WERI-Rb-1 (cell line): ENCODE data around the gene CYP1A2.
"Not testable (repeated sequence)": the region's sequence is repeated elsewhere in the genome, so short reads cannot be mapped to it uniquely, and the experiment has no call there.

ENCODE experiments used
- DNase-seq: peaks from one replicate; pipeline ENCODE4 v3.0.0-alpha.2; 2020
- H3K27ac ChIP-seq: fragments of 250-450 bp; sonication (Bioruptor Pico); 2 replicates; pipeline ENCODE4 v1.5.1; 2020; ENCODE audit warnings: mild to moderate bottlenecking, moderate library complexity
- H3K27me3 ChIP-seq: fragments of 250-450 bp; sonication (Bioruptor Pico); 2 replicates; pipeline ENCODE4 v1.5.1; 2021; ENCODE audit warnings: mild to moderate bottlenecking, low read depth, moderate library complexity; ENCODE audit not compliant: insufficient read depth, severe bottlenecking
- H3K36me3 ChIP-seq: fragments of 250-450 bp; sonication (Bioruptor Pico); 2 replicates; pipeline ENCODE4 v1.5.1; 2020; ENCODE audit warnings: mild to moderate bottlenecking, moderate library complexity
- H3K4me3 ChIP-seq: 2 replicates; pipeline ENCODE4 v1.5.1; 2011; ENCODE audit warnings: low read depth, mild to moderate bottlenecking, control low read depth, low read length
- H3K9me3 ChIP-seq: fragments of 250-450 bp; sonication (Bioruptor Pico); 2 replicates; pipeline ENCODE4 v1.5.1; 2021; ENCODE audit warnings: mild to moderate bottlenecking, moderate library complexity; ENCODE audit not compliant: severe bottlenecking
- TF ChIP-seq, protein P1 (sequence below): IDR thresholded peaks from 2 replicates; pipeline ENCODE4 v1.5.1; 2011; ENCODE audit warnings: low read depth, mild to moderate bottlenecking, control low read depth, inconsistent platforms, low read length

CYP1A2 gene

DNA sequence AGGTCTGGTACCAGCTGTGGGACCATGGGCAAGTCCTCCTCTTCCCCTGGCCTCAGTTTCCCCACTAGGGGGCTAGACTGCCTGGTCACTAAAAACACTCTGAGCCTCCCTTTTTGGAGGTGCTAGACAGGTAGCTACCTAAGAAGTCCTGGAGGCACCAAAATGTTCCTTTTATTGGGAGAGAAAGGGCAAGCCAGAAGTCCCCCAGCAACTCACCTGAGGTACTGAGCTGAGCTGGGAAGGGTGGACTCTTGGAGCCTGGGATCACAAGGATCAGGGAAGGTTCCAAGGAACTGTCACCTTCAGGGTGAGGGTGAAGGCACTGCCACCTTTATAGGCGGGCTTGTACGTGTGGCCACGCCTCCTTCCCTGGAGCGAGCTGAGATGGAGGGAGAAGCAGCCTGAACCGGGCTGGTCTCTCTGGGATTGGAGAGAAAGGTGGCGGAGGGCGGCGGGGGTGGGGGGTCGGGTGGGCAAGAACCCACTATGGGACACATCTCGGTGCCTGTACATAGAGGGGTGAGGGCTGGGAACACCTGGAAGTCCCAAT is 23.3 kb upstream of the CYP1A2 start, which contains the start of gene CYP1A1:
CYP1A1 (minus strand) TSS at position 304 of the 550 bp plus-strand sequence. CDS start 2,431 bp downstream, outside the sequence.
- DNase-seq: peak; percentile 43
- no peaks in the 10 kb centered on the region for H3K9me3 ChIP-seq
- TF ChIP-seq, protein P1, sequence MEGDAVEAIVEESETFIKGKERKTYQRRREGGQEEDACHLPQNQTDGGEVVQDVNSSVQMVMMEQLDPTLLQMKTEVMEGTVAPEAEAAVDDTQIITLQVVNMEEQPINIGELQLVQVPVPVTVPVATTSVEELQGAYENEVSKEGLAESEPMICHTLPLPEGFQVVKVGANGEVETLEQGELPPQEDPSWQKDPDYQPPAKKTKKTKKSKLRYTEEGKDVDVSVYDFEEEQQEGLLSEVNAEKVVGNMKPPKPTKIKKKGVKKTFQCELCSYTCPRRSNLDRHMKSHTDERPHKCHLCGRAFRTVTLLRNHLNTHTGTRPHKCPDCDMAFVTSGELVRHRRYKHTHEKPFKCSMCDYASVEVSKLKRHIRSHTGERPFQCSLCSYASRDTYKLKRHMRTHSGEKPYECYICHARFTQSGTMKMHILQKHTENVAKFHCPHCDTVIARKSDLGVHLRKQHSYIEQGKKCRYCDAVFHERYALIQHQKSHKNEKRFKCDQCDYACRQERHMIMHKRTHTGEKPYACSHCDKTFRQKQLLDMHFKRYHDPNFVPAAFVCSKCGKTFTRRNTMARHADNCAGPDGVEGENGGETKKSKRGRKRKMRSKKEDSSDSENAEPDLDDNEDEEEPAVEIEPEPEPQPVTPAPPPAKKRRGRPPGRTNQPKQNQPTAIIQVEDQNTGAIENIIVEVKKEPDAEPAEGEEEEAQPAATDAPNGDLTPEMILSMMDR: no peak
- peak within 1 kb of the TSS; percentile 69 for H3K4me3 ChIP-seq
- H3K27me3 ChIP-seq: no peaks in the 10 kb centered on the region
- H3K36me3 ChIP-seq: no peaks in the 10 kb centered on the region
- H3K27ac ChIP-seq: no peak within 1 kb of the TSS

DNA sequence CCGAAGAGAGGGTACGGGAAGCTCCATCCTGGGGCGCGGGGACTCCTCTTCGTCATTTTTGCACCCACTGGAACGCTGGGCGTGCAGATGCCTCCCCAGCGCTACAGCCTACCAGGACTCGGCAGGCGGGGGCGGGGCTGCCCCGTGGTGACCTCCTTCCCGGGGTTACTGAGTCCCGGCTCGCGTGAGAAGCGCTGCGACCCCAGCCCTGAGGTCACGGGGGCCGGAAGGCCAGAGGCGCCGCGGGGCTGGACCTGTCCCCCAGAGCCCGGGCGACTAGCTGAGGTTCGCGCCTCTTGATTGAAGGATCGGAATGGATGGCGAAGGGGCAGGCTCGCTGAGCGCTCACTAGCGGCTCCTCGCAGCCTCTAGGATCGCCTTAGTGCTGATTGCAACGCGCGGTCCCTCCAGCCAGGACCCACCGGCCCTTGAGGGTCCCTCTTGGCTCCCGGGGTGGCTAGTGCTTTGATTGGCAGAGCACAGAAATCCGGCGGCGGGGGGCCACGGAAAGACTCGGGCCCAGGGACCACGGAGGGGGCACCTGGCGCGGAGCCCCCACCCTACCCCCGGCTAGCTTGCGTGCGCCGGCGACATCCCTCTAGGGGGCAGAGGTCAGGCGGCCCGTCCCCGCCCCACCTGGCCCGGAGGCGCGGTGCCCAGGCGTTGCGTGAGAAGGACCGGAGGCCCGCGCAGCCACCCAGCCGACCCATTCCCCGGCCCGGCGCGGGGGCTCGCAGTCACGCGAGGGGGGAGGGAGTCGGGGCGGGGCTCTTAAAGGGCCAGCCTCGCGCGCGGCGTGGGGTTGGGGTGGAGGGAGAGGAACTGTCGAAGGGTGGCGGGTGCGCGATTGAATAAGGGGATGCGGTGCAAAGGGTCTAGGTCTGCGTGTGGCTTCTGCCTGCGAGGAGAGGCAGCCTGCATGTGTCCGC is 22.5 kb upstream of the CYP1A2 start:
- Histone ChIP-seq H3K27ac (no peak overlapping the region), H3K9me3 (no peaks in the 10 kb centered on the region), H3K27me3 (no peaks in the 10 kb centered on the region), H3K36me3 (no peaks in the 10 kb centered on the region), H3K4me3 (peak overlapping the region; percentile 69)
- peak; percentile 56 for DNase-seq
- TF ChIP-seq, protein P1: 0 out of 2 replicates have a peak, but pooled peaks have one; percentile 9

DNA sequence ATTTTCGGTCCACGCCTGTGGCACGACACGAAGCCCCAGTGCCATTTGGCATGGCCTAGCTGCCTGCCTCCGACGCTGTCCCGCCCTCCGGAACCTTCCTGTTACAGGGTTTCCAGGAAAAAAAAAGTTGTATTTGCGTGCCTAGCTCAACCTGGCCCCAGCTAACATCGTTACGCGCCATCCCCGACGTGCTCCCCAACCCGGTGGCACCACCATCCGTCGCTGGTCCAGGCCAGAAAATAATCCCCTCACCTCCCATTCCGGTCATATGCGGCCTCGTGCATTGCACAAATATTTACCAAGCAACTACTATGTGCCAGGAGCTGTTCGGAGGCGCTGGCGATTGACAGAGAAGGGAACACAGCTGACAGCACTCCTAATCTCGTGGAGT is 21.9 kb upstream of the CYP1A2 start:
- Histone ChIP-seq H3K27ac (no peak overlapping the region), H3K27me3 (no peaks in the 10 kb centered on the region)
- no peak for DNase-seq

DNA sequence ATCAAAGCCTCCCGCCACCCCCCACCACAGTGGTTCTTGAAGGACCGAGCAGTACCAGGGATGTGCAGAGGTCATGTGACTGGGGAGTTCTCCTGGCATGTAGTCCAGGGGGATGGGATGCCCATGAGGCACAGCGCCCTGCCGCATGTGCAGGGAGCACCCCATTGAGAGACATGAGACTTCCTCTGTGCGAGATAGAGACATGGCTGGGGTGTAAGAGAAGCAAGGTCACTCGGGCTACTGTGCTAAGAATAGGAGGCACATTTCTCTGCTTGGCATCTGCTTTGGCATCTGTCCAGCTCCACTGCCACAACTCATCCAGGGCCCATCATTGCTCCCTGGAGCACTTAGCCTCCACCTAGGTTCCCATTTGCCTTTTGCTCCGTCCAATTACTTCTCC is 20.9 kb upstream of the CYP1A2 start:
- H3K4me3 ChIP-seq: no peak overlapping the region
- TF ChIP-seq, protein P1: no peak
- DNase-seq: no peak
- H3K27me3 ChIP-seq: no peaks in the 10 kb centered on the region
- H3K36me3 ChIP-seq: no peaks in the 10 kb centered on the region
- no peaks in the 10 kb centered on the region for H3K9me3 ChIP-seq
- no peak overlapping the region for H3K27ac ChIP-seq

More for the DNA sequence above, 21.9 kb upstream of the CYP1A2 start:
- no peaks in the 10 kb centered on the region for H3K36me3 ChIP-seq
- peak overlapping the region; percentile 69; the same call in 1 of the 2 replicates for H3K4me3 ChIP-seq
- TF ChIP-seq, protein P1: no peak
- no peaks in the 10 kb centered on the region for H3K9me3 ChIP-seq

DNA sequence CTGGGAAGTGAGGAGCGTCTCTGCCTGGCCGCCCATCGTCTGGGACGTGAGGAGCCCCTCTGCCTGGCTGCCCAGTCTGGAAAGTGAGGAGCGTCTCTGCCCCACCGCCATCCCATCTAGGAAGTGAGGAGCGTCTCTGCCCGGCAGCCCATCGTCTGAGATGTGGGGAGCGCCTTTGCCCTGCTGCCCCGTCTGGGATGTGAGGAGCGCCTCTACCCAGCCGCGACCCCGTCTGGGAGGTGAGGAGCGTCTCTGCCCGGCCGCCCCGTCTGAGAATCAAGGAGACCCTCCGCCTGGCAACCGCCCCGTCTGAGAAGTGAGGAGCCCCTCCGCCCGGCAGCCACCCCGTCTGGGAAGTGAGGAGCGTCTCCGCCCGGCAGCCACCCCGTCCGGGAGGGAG is 19.9 kb upstream of the CYP1A2 start:
- not testable (repeated sequence) for H3K27ac ChIP-seq, H3K9me3 ChIP-seq, H3K27me3 ChIP-seq, DNase-seq, H3K4me3 ChIP-seq, H3K36me3 ChIP-seq

DNA sequence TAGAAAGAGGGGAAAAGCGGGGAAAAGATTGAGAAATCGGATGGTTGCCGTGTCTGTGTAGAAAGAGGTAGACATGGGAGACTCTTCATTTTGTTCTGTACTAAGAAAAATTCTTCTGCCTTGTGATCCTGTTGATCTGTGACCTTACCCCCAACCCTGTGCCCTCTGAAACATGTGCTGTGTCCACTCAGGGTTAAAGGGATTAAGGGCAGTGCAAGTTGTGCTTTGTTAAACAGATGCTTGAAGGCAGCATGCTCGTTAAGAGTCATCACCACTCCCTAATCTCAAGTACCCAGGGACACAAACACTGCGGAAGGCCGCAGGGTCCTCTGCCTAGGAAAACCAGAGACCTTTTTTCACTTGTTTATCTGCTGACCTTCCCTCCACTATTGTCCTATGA is 19.3 kb upstream of the CYP1A2 start:
- not testable (repeated sequence) for H3K4me3 ChIP-seq, H3K27me3 ChIP-seq, H3K27ac ChIP-seq, H3K36me3 ChIP-seq, DNase-seq, H3K9me3 ChIP-seq
